PFSK-1 (cell line): Measurements from ENCODE around the gene CLEC5A.

Source experiments
- FOXP2 ChIP-seq: optimal IDR thresholded peaks from 2 replicates; pipeline ENCODE3; 2011; ENCODE audit warnings: borderline replicate concordance, control low read depth, inconsistent platforms; ENCODE audit not compliant: insufficient read depth; ENCODE audit errors: extremely low read length, extremely low read depth
- POLR2AphosphoS5 ChIP-seq: IDR thresholded peaks from 2 replicates; pipeline ENCODE4 v1.6.1; 2012; ENCODE audit warnings: low read depth, mild to moderate bottlenecking, control low read depth, low read length, moderate library complexity
- SIN3A ChIP-seq: IDR thresholded peaks from 2 replicates; pipeline ENCODE4 v1.6.1; 2012; ENCODE audit warnings: mild to moderate bottlenecking, low read length, moderate library complexity, borderline replicate concordance; ENCODE audit not compliant: insufficient read depth
- TAF1 ChIP-seq: IDR thresholded peaks from 2 replicates; pipeline ENCODE4 v1.6.1; 2012; ENCODE audit warnings: low read length, control low read depth, borderline replicate concordance; ENCODE audit not compliant: insufficient read depth
- TF ChIP-seq, protein P1 (sequence below), 2 experiments: IDR thresholded peaks; 2 replicates each; pipeline versions ENCODE4 v1.6.1 to v1.8.0; 2011 to 2012; ENCODE audit warnings: low read depth in 2 of 2, low read length in 2 of 2, control low read depth in 1 of 2, inconsistent platforms in 1 of 2, mild to moderate bottlenecking in 1 of 2, moderate library complexity in 1 of 2; ENCODE audit not compliant: insufficient read depth in 1 of 2

DNA sequence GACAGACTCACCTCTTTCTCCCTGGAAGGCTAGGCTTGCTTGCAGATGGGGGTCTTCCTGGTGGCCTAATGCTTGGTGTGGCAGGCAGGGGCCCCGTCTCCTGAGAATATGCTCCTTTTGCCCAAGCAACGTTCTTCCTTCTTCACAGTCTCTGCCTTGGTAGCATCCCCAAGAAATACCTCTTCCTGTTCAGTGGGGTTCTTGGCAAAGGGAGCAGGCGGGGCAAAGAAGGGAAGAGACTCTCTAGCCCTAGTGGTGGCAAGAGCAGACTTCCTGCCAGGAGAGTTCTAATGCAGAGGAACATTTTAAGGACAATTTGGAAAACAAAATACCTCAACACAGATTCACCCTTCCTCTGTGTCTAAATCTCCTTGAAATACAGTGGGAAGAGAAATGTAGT, at the start of gene CLEC5A:
- TF ChIP-seq POLR2AphosphoS5 (no peak), FOXP2 (no peak), SIN3A (no peak), TAF1 (no peak)
- TF ChIP-seq, protein P1, sequence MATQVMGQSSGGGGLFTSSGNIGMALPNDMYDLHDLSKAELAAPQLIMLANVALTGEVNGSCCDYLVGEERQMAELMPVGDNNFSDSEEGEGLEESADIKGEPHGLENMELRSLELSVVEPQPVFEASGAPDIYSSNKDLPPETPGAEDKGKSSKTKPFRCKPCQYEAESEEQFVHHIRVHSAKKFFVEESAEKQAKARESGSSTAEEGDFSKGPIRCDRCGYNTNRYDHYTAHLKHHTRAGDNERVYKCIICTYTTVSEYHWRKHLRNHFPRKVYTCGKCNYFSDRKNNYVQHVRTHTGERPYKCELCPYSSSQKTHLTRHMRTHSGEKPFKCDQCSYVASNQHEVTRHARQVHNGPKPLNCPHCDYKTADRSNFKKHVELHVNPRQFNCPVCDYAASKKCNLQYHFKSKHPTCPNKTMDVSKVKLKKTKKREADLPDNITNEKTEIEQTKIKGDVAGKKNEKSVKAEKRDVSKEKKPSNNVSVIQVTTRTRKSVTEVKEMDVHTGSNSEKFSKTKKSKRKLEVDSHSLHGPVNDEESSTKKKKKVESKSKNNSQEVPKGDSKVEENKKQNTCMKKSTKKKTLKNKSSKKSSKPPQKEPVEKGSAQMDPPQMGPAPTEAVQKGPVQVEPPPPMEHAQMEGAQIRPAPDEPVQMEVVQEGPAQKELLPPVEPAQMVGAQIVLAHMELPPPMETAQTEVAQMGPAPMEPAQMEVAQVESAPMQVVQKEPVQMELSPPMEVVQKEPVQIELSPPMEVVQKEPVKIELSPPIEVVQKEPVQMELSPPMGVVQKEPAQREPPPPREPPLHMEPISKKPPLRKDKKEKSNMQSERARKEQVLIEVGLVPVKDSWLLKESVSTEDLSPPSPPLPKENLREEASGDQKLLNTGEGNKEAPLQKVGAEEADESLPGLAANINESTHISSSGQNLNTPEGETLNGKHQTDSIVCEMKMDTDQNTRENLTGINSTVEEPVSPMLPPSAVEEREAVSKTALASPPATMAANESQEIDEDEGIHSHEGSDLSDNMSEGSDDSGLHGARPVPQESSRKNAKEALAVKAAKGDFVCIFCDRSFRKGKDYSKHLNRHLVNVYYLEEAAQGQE (IDR thresholded peaks at IDR 0.05; ENCODE audit: insufficient read depth in 1 of 2, low read depth in 2 of 2, low read length in 2 of 2): no peak
